Uterus (tissue), 2 donors: ENCODE measurements around the gene LCA5.

ENCODE experiments used
- POLR2A ChIP-seq, 2 donors: fragments of 450-650 bp; IDR thresholded peaks; one replicate each; pipeline ENCODE4 v1.6.1; 2016; ENCODE audit warnings: antibody characterized with exemption in 2 of 2, mild to moderate bottlenecking in 1 of 2, moderate library complexity in 1 of 2
- TF ChIP-seq, protein P1 (sequence below), 4 experiments: fragments of 200-600 bp in 2 of 4; fragments of 450-650 bp in 2 of 4; sonication (generic) in 2 of 4; IDR thresholded peaks; one replicate each; pipeline ENCODE4 v1.5.1; 2016 to 2019; ENCODE audit warnings: antibody characterized with exemption in 4 of 4, mild to moderate bottlenecking in 2 of 4, moderate library complexity in 1 of 4

DNA sequence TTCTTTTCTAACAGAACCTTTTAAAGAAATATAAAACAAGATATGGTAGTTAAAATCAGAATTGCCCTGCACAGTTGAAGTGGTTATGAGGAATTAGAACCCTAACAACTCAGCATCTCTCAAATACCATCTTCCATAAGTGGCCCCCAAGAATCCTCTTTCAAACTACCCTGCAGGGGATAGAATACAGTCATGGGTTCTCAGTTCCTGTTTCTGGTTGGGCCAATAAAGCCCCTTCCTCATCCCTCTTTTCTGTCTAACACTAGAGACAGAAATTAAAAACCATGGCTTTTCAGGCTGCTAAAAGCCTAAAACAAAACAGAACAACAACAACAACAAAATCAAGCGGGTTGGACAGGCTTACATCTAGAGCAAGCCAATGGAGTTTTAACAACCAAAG lies 6.7 kb upstream of the LCA5 start:
- TF ChIP-seq, protein P1, sequence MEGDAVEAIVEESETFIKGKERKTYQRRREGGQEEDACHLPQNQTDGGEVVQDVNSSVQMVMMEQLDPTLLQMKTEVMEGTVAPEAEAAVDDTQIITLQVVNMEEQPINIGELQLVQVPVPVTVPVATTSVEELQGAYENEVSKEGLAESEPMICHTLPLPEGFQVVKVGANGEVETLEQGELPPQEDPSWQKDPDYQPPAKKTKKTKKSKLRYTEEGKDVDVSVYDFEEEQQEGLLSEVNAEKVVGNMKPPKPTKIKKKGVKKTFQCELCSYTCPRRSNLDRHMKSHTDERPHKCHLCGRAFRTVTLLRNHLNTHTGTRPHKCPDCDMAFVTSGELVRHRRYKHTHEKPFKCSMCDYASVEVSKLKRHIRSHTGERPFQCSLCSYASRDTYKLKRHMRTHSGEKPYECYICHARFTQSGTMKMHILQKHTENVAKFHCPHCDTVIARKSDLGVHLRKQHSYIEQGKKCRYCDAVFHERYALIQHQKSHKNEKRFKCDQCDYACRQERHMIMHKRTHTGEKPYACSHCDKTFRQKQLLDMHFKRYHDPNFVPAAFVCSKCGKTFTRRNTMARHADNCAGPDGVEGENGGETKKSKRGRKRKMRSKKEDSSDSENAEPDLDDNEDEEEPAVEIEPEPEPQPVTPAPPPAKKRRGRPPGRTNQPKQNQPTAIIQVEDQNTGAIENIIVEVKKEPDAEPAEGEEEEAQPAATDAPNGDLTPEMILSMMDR (IDR thresholded peaks at IDR 0.05), result no peak
- no peak for TF ChIP-seq POLR2A (IDR thresholded peaks at IDR 0.05)
